ENCODE data around the gene PARP15.

DNA sequence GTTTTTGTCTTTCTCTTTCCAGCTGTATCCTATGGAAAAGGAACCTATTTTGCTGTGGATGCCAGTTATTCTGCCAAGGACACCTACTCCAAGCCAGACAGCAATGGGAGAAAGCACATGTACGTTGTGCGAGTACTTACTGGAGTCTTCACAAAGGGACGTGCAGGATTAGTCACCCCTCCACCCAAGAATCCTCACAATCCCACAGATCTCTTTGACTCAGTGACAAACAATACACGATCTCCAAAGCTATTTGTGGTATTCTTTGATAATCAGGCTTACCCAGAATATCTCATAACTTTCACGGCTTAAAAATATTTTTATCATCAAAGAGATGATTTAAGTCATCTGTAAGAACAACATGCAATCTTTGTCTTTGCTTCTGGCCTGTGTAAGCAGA lies 58.3 kb downstream of the PARP15 start:
- TF ChIP-seq CTCF (conservative IDR thresholded peaks at IDR 0.05; ENCODE audit: low read depth, low read length), result no peak
- TF ChIP-seq, protein P1, sequence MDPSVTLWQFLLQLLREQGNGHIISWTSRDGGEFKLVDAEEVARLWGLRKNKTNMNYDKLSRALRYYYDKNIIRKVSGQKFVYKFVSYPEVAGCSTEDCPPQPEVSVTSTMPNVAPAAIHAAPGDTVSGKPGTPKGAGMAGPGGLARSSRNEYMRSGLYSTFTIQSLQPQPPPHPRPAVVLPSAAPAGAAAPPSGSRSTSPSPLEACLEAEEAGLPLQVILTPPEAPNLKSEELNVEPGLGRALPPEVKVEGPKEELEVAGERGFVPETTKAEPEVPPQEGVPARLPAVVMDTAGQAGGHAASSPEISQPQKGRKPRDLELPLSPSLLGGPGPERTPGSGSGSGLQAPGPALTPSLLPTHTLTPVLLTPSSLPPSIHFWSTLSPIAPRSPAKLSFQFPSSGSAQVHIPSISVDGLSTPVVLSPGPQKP (IDR thresholded peaks at IDR 0.05; ENCODE audit: borderline replicate concordance, low read depth, low read length), result no peak
- no peak for TF ChIP-seq POLR2A (IDR thresholded peaks at IDR 0.05; ENCODE audit: low read depth, low read length)
- TF ChIP-seq FOS (IDR thresholded peaks at IDR 0.05; ENCODE audit: low read depth, low read length), result no peak
- TF ChIP-seq BHLHE40 (IDR thresholded peaks at IDR 0.05; ENCODE audit: low read depth, low read length), result no peak
- TF ChIP-seq SMC3 (IDR thresholded peaks at IDR 0.05; ENCODE audit: low read depth, low read length), result no peak
- no peak for TF ChIP-seq MXI1 (IDR thresholded peaks at IDR 0.05; ENCODE audit: borderline replicate concordance, low read depth, low read length)
- no peak for TF ChIP-seq RFX5 (IDR thresholded peaks at IDR 0.05; ENCODE audit: low read depth, low read length)
